Measurements from ENCODE around the gene COMMD1.
A peak's percentile ranks its signal among the peaks of the same experiment; 100 is the strongest.

Gene COMMD1

DNA sequence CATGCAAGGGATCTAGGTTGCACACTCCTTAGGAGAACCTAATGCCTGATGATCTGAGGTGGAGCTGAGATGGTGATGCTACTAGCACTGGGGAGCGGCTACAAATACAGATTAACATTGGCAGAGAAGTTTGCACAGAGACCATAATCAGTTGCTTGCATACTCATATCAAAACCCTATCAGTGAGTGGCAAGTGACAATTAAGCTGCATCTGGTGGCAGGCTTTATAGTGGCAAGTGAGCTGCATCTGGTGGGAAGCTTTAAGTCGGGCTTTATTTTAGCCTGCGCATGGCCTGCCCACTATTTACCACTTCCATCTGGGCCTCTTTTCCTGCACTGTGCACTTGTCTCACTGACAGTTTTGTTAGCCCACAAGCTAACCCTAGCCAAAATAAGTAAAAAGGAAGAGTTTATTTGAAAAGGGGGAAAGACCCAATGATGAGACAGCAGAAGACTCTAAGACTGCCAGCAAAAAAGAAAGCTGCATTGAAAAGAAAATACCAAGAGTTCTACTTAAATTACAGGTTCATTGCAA is 149.5 kb downstream of the COMMD1 start:
- DNase-seq (ENCODE audit: low read depth), result no peak
- no peak overlapping the region for H3K4me3 ChIP-seq (ENCODE audit: low read length)
- TF ChIP-seq, protein P1, sequence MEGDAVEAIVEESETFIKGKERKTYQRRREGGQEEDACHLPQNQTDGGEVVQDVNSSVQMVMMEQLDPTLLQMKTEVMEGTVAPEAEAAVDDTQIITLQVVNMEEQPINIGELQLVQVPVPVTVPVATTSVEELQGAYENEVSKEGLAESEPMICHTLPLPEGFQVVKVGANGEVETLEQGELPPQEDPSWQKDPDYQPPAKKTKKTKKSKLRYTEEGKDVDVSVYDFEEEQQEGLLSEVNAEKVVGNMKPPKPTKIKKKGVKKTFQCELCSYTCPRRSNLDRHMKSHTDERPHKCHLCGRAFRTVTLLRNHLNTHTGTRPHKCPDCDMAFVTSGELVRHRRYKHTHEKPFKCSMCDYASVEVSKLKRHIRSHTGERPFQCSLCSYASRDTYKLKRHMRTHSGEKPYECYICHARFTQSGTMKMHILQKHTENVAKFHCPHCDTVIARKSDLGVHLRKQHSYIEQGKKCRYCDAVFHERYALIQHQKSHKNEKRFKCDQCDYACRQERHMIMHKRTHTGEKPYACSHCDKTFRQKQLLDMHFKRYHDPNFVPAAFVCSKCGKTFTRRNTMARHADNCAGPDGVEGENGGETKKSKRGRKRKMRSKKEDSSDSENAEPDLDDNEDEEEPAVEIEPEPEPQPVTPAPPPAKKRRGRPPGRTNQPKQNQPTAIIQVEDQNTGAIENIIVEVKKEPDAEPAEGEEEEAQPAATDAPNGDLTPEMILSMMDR (conservative IDR thresholded peaks at IDR 0.05; ENCODE audit: low read length), result no peak

DNA sequence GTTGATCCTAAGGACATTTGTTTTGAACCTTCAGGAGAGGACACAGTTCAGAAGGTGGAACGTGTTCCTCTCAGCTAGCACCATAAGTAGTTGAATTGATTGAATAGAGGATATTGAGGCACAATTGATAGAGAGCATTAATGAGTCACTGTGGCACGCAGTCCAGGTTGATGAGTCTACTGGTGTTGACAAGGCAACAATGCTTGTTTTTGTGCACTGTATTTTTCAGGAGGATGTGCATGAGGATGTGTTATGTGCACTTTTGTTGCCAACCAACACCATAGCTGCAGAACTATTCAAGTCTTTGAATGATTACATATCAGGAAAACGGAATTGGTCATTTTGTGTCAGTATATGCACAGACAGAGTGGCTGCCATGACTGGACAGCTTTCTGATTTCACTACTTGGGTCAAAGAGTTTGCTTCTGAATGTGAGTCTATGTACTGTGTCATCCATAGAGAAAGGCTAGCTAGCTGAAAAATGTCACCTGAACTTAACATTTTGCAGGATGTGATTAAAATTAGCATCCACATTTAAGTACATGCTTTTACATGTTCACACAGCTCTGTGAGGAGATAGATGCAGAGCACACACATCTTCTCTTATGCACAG is 150.4 kb downstream of the COMMD1 start:
- no peak for DNase-seq (ENCODE audit: low read depth)
- no peak overlapping the region for H3K4me3 ChIP-seq (ENCODE audit: low read length)
- TF ChIP-seq, protein P1 (conservative IDR thresholded peaks at IDR 0.05; ENCODE audit: low read length), result no peak

DNA sequence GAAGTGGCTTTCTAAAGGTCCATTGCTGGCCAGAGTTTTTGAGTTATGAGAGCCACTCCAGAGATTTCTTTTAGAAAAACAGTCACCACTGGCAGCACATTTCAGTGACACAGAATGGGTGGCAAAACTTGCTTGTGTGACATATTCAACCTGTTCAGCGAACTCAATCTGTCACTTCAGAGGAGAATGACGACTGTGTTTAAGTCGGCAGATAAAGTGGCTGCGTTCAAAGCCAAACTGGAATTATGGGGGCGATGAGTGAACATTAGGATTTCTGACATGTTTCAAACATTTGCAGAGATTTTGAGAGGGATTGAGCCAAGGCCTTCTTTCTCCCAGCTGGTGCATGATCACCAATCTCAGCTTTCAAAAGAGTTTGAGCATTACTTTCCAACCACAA is 150.9 kb downstream of the COMMD1 start:
- DNase-seq (ENCODE audit: low read depth), result no peak
- TF ChIP-seq, protein P1 (conservative IDR thresholded peaks at IDR 0.05; ENCODE audit: low read length), result no peak
- H3K4me3 ChIP-seq (ENCODE audit: low read length), result no peak overlapping the region

DNA sequence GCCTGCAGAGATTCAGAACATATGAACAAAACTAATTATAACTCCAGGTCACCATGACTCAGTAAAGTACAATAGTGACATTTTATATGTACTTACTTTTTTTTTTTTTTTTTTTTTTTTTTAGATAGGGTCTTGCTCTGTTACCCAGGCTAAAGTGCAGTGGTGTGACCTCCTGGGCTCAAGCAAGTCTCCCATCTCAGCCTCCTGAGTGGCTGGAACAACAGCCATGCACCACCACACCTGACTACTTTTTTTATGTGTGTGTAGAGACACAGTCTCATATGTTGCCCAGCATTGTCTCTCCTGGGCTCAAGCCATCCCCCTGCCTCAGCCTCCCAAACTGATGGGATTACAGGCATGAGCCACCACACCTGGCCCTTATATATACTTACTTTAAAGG is 159.8 kb downstream of the COMMD1 start:
- no peak overlapping the region for H3K4me3 ChIP-seq (ENCODE audit: low read length)
- DNase-seq (ENCODE audit: low read depth), result no peak
- TF ChIP-seq, protein P1 (conservative IDR thresholded peaks at IDR 0.05; ENCODE audit: low read length), result no peak

DNA sequence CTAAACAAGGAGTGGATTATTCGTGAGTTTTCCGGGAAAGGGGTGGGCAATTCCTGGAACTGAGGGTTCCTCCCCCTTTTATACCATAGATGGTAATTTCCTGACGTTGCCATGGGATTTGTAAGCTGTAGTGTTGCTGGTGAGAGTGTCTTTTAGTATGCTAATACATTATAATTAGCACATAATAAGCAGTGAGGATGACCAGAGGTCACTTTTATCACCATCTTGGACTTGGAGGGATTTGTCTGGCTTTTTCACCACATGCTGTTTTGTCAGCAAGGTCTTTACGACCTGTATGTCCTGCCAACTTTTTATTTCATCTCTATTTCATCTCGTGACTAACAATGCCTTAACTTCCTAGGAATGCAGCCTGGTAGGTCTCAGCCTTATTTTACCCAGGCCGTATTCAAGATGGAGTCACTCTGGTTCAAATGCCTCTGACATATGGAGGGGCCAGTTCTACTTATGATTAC is 165.7 kb downstream of the COMMD1 start:
- TF ChIP-seq, protein P1 (conservative IDR thresholded peaks at IDR 0.05; ENCODE audit: low read length), result no peak
- no peak overlapping the region for H3K4me3 ChIP-seq (ENCODE audit: low read length)
- DNase-seq (ENCODE audit: low read depth), result peak; percentile 39

DNA sequence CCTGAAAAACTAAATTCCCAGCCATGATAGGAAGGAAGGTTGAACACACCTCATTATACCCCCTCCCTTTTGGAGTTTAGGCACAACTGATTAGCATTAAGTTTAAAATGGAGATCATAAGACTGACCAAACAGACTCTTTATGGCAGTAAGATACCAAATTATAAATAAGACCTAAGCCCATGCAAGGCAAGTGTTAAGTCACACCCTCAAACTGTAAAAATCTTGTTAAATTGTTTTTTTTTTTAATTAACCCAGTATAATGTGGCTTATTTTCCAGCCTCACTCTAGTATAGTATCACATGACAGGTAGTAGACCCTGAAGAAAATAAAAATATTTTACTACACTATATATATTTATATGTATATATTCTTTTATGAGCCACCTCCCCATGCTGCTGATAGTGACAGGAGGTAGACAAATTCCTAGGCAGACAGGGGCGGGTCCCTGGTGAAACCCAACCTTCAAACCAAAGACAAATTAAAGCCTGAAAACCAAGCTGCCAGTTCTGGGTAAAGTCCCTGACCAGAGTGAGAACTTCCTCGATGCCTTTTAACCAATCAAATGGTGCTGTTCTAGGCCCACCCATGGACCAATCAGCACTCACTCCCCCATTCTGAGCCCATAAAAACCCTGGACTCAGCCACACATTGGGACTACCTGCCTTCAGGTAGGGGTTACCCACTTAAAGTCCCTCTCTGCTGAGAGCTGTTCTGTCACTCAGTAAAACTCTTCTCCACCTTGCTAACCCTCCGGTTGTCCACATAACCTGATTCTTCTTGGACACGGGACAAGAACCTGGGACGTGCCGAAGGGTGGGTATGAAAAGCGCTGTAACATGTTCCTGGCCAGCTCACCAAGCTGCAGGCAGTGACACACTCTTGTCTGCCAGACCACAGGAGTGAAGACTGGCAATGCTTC is 166.5 kb downstream of the COMMD1 start:
- no peak for DNase-seq (ENCODE audit: low read depth)
- TF ChIP-seq, protein P1 (conservative IDR thresholded peaks at IDR 0.05; ENCODE audit: low read length), result no peak

More for the DNA sequence above, 166.5 kb downstream of the COMMD1 start:
- H3K4me3 ChIP-seq (ENCODE audit: low read length), result no peak overlapping the region

Data from AG10803 (cell line).